Kidney (tissue), 14 donors: ENCODE data around the gene ZNF829. TPM values are rescaled to one million over a fixed set of nuclear protein-coding genes. Genes with fewer than 3 reads are reported as not detected.
A peak's percentile ranks its signal among the peaks of the same experiment; 100 is the strongest.

ENCODE experiments used
- DNase-seq, 5 donors: peaks; one replicate each; pipeline ENCODE4 v3.0.0-alpha.2; 2013 to 2020
- FAIRE-seq: peaks from 2 replicates; lab custom pipeline; 2012; peaks lifted over from hg19 to GRCh38; lab: Jason Lieb, UNC
- H3K27ac ChIP-seq, 2 donors: one replicate each; pipeline ENCODE4 v1.7.0; 2013; ENCODE audit warnings: low read depth in 2 of 2, low read length in 2 of 2, inconsistent platforms in 1 of 2
- H3K27me3 ChIP-seq: one replicate; pipeline ENCODE4 v1.7.1; 2013; ENCODE audit warnings: low read length, inconsistent platforms; ENCODE audit not compliant: control insufficient read depth, insufficient read depth
- H3K36me3 ChIP-seq, 3 donors: one replicate each; pipeline versions ENCODE4 v1.7.0 to v1.7.1; 2013; ENCODE audit warnings: low read length in 3 of 3, control low read depth in 1 of 3, inconsistent platforms in 1 of 3; ENCODE audit not compliant: insufficient read depth in 3 of 3, control insufficient read depth in 2 of 3
- H3K4me1 ChIP-seq, 3 donors: one replicate each; pipeline versions ENCODE4 v1.7.0 to v1.7.1; 2013; ENCODE audit warnings: low read length in 3 of 3, inconsistent platforms in 1 of 3, low read depth in 1 of 3; ENCODE audit not compliant: control insufficient read depth in 2 of 3, insufficient read depth in 2 of 3
- H3K4me3 ChIP-seq, 3 donors: one replicate each; pipeline versions ENCODE4 v1.7.0 to v1.8.1; 2013; ENCODE audit warnings: low read length in 3 of 3, control low read depth in 1 of 3, inconsistent platforms in 1 of 3
- H3K9ac ChIP-seq, 3 donors: one replicate each; pipeline versions ENCODE4 v1.7.0 to v1.7.1; 2013; ENCODE audit warnings: low read length in 3 of 3, control low read depth in 1 of 3, inconsistent platforms in 1 of 3
- H3K9me3 ChIP-seq, 3 donors: one replicate each; pipeline versions ENCODE4 v1.7.0 to v1.7.1; 2013; ENCODE audit warnings: low read length in 3 of 3, control low read depth in 1 of 3, inconsistent platforms in 1 of 3; ENCODE audit not compliant: control insufficient read depth in 2 of 3, insufficient read depth in 1 of 3
- intact Hi-C: fragments of 100-400 bp; cut with DNase I; formaldehyde crosslinking; loops from one replicate; pipeline ENCODE4 v1.11.1; 2022
- polyA plus RNA-seq: library from polyadenylated mRNA; stranded (reverse); fragments of 350-450 nt; fragmentation: Illumina TruSeq; extraction: RNeasy Lipid Tissue Mini Kit (QIAGEN cat#74804); gene quantifications from one replicate; pipeline ENCODE4 v1.2.3, GENCODE V29; 2014; ENCODE audit warnings: low read depth, low replicate concordance; ENCODE audit not compliant: insufficient read depth
- total RNA-seq: library from RNA; stranded (reverse); fragmentation: NEBNext Ultra II Directional; extraction: Animal tissue kit (Norgen Biotek cat#: 25700); gene quantifications from one replicate; pipeline ENCODE4 v1.2.1, GENCODE V29; 2021
- TF ChIP-seq, protein P1 (sequence below): IDR thresholded peaks from 3 replicates; pipeline ENCODE4 v1.5.1; 2012; ENCODE audit warnings: mild to moderate bottlenecking, moderate library complexity, borderline replicate concordance; ENCODE audit not compliant: insufficient read depth; ENCODE audit errors: extremely low read depth
- donor health status: control.
- donor health status: control.
- donor health status: control.
- donor health status: control.
- donor health status: control.
- donor health status: DM: yes; HTN: yes; CAD: no.
- donor health status: Normal renal cell carcinoma (clear cell type).

ZNF829 gene
- total and polyA plus RNA-seq, 2 donors from 2014 or later: 1.2 to 4.4 TPM

DNA sequence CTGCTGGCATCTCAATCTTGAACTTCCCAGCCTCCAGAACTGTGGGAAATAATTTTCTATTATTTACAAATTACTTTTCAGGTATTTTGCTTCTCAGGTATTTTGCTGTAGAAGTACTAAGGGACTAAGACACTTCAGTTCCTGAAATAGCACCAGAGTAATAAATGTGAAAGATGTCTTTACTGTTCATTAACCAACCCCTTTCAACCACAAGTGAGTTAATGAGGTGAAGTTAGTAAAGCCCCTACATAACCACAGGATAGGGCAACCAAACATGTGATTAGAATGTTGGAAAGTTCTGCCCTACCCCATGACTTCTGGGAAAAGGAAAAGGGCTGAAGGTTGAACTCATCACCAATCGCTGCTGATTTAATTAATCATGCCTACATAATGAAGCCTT lies 68.1 kb downstream of the ZNF829 start:
- H3K9me3 ChIP-seq: no peaks in the 10 kb centered on the region
- intact Hi-C loops: no loop called here
- TF ChIP-seq, protein P1, sequence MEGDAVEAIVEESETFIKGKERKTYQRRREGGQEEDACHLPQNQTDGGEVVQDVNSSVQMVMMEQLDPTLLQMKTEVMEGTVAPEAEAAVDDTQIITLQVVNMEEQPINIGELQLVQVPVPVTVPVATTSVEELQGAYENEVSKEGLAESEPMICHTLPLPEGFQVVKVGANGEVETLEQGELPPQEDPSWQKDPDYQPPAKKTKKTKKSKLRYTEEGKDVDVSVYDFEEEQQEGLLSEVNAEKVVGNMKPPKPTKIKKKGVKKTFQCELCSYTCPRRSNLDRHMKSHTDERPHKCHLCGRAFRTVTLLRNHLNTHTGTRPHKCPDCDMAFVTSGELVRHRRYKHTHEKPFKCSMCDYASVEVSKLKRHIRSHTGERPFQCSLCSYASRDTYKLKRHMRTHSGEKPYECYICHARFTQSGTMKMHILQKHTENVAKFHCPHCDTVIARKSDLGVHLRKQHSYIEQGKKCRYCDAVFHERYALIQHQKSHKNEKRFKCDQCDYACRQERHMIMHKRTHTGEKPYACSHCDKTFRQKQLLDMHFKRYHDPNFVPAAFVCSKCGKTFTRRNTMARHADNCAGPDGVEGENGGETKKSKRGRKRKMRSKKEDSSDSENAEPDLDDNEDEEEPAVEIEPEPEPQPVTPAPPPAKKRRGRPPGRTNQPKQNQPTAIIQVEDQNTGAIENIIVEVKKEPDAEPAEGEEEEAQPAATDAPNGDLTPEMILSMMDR: no peak
- DNase-seq (no peak), FAIRE-seq (no peak)
- no peak overlapping the region for H3K4me3 ChIP-seq
- H3K4me1 ChIP-seq: peaks cover 0 to 8% (median 6%) of the 10 kb centered on the region in 3 donors
- no peak overlapping the region for H3K27ac ChIP-seq
- H3K27me3 ChIP-seq: no peaks in the 10 kb centered on the region
- H3K9ac ChIP-seq: no peak overlapping the region
- no peaks in the 10 kb centered on the region for H3K36me3 ChIP-seq

DNA sequence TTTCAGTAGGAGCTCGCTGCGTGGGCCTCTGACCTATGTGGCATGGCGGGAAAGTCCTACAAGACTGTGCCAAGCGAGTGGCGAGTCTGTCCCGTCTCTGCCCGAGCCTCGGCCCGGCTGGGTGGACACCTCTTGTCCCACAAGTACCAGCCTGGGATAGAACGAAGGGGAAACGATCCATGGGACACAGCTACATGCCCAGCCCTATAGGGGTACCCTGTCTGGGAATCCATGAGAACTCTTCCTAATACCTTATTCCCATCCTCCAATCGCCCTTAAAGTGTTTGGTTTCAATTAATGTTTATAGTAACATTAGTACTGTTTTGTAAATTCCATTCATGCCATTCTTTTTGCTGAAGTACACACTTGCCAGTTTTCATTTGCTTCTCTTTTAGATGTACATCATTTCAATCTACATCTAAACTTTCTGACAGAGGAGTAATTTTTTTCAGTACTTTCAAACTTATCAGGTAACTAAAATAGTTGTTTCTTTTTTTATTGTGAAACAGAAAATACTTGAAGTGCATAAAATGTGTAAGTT lies 77.2 kb downstream of the ZNF829 start:
- Histone ChIP-seq H3K27ac (peak overlapping the region; percentile 75 to 92), H3K9me3 (peaks cover 2 to 7% (median 6%) of the 10 kb centered on the region in 3 donors), H3K4me3 (peak overlapping the region; percentile 76 to 99 (median 76)), H3K36me3 (peaks cover 0 to under 1% (median 0%) of the 10 kb centered on the region in 3 donors), H3K4me1 (peaks cover 0 to 7% (median 0%) of the 10 kb centered on the region in 3 donors), H3K9ac (peak overlapping the region; percentile 30 to 83 (median 79)), H3K27me3 (no peaks in the 10 kb centered on the region)
- no peak for FAIRE-seq
- DNase-seq: peak in 1 of 5 donors; percentile 62
- TF ChIP-seq, protein P1: no peak
- intact Hi-C loops: no loop called here

Other genes with a start within 250 kb of the ZNF829 start
- 11.8 TPM for gene ZNF461, start 249.5 kb downstream of the ZNF829 start, total RNA-seq
- 3.2 TPM for gene ZNF461, start 249.5 kb downstream of the ZNF829 start, polyA plus RNA-seq
- 9.8 TPM for gene ZNF567, start 228.7 kb downstream of the ZNF829 start, total RNA-seq
- 4.0 TPM for gene ZNF567, start 228.7 kb downstream of the ZNF829 start, polyA plus RNA-seq
- 4.2 TPM for gene ZNF850, start 143.5 kb downstream of the ZNF829 start, total RNA-seq
- gene ZNF850, start 143.5 kb downstream of the ZNF829 start, polyA plus RNA-seq: 0.09 TPM
- 9.5 TPM for gene ZNF790, start 77.9 kb downstream of the ZNF829 start, total RNA-seq
- 4.6 TPM for gene ZNF790, start 77.9 kb downstream of the ZNF829 start, polyA plus RNA-seq
- 8.5 TPM for gene ZNF345, start 65.4 kb downstream of the ZNF829 start, total RNA-seq
- 2.0 TPM for gene ZNF345, start 65.4 kb downstream of the ZNF829 start, polyA plus RNA-seq
- gene ZNF568, start within 50 bp of the ZNF829 start, total RNA-seq: 13.1 TPM
- 6.5 TPM for gene ZNF568, start within 50 bp of the ZNF829 start, polyA plus RNA-seq
- gene ZNF420, start 162.1 kb upstream of the ZNF829 start, total RNA-seq: 11.9 TPM
- 5.9 TPM for gene ZNF420, start 162.1 kb upstream of the ZNF829 start, polyA plus RNA-seq